OCI-LY7 (cell line): Measurements from ENCODE around the gene GALNT17. TPM values are rescaled to one million over a fixed set of nuclear protein-coding genes. Genes with fewer than 3 reads are reported as not detected.

Source experiments
- BruUV-seq: library from RNA; stranded (reverse); fragments of 400-500 nt; replicated peaks from 2 replicates; lab custom pipeline; 2021; lab: Mats Ljungman, UMichigan
- CTCF ChIA-PET: fragments of 300-600 bp; sonication (Branson Sonifier 250); formaldehyde crosslinking; loops from one replicate; lab custom pipeline; 2022; ENCODE audit warnings: antibody characterized with exemption; ENCODE audit not compliant: unreplicated experiment; lab: Charles Lee
- POLR2A ChIA-PET: fragments of 300-600 bp; sonication (Branson Sonifier 250); formaldehyde crosslinking; loops from one replicate; lab custom pipeline; 2022; ENCODE audit warnings: antibody characterized with exemption; lab: Charles Lee
- DNase-seq: peaks from one replicate; pipeline ENCODE4 v3.0.0-alpha.2; 2015; ENCODE audit warnings: low spot score
- H2AFZ ChIP-seq: fragments of 200-600 bp; sonication (generic), shearing (Covaris generic); 2 replicates; pipeline ENCODE4 v1.6.1; 2014; ENCODE audit warnings: mild to moderate bottlenecking, antibody characterized with exemption, low read length, moderate library complexity
- H3K27ac ChIP-seq: fragments of 200-600 bp; sonication (generic); 2 replicates; pipeline ENCODE4 v1.5.1; 2014; ENCODE audit warnings: mixed run types, low read depth, mild to moderate bottlenecking, moderate library complexity, low read length, inconsistent platforms; ENCODE audit not compliant: poor library complexity, severe bottlenecking
- H3K36me3 ChIP-seq: fragments of 200-600 bp; sonication (generic); 2 replicates; pipeline ENCODE4 v1.6.1; 2014; ENCODE audit warnings: mild to moderate bottlenecking, antibody characterized with exemption, low read length, moderate library complexity, mixed read lengths; ENCODE audit not compliant: insufficient read depth
- H3K4me1 ChIP-seq: fragments of 200-600 bp; sonication (generic); 2 replicates; pipeline ENCODE4 v1.5.1; 2014; ENCODE audit warnings: mild to moderate bottlenecking, low read length; ENCODE audit not compliant: insufficient read depth, poor library complexity, severe bottlenecking
- H3K4me2 ChIP-seq: fragments of 200-600 bp; sonication (generic); 2 replicates; pipeline ENCODE4 v1.6.1; 2014; ENCODE audit warnings: mild to moderate bottlenecking, low read length
- H3K4me3 ChIP-seq: fragments of 200-600 bp; sonication (generic); 2 replicates; pipeline ENCODE4 v1.5.1; 2014; ENCODE audit warnings: mild to moderate bottlenecking, low read depth, low read length; ENCODE audit not compliant: poor library complexity, severe bottlenecking
- H3K79me2 ChIP-seq: fragments of 200-600 bp; sonication (generic); 2 replicates; pipeline ENCODE4 v1.6.1; 2016; ENCODE audit warnings: low read depth, mild to moderate bottlenecking, low read length, moderate library complexity, mixed read lengths; ENCODE audit not compliant: insufficient read depth
- H3K9me2 ChIP-seq: fragments of 200-600 bp; sonication (generic); 2 replicates; pipeline ENCODE4 v1.6.1; 2016; ENCODE audit warnings: mild to moderate bottlenecking, low read length, mixed read lengths; ENCODE audit not compliant: insufficient read depth
- H3K9me3 ChIP-seq: fragments of 200-600 bp; sonication (generic); 2 replicates; pipeline ENCODE4 v1.6.1; 2014; ENCODE audit warnings: mild to moderate bottlenecking, mixed run types, low read length, mixed read lengths
- H4K20me1 ChIP-seq: fragments of 200-600 bp; sonication (generic); 2 replicates; pipeline ENCODE4 v1.6.1; 2014; ENCODE audit warnings: mild to moderate bottlenecking, antibody characterized with exemption, low read length, moderate library complexity, mixed read lengths; ENCODE audit not compliant: insufficient read depth
- CTCF ChIP-seq: fragments of 200-600 bp; sonication (generic); conservative IDR thresholded peaks from 2 replicates; pipeline ENCODE4 v1.5.1; 2014; ENCODE audit warnings: mild to moderate bottlenecking, antibody characterized with exemption, low read length, moderate library complexity, mixed read lengths
- EZH2phosphoT487 ChIP-seq: fragments of 200-600 bp; sonication (generic); IDR thresholded peaks from 2 replicates; pipeline ENCODE4 v1.6.1; 2018; ENCODE audit warnings: low read depth, borderline replicate concordance, mild to moderate bottlenecking, mixed run types, antibody characterized with exemption, low read length, moderate library complexity, mixed read lengths
- intact Hi-C: fragments of 100-400 bp; cut with micrococcal nuclease; formaldehyde crosslinking; loops from one replicate; pipeline ENCODE4 v1.10.0; 2022; ENCODE audit not compliant: unreplicated experiment
- total RNA-seq, 2 experiments: library from RNA; depleted of rRNA in 1 of 2; stranded (reverse); fragments of >200 nt in 1 of 2; shearing (Covaris generic) in 1 of 2; gene quantifications; 2 replicates each; pipeline ENCODE4 v1.2.3, GENCODE V29; 2014 to 2022

GALNT17 gene
- total RNA-seq, 2 experiments from 2014 or later: not detected

DNA sequence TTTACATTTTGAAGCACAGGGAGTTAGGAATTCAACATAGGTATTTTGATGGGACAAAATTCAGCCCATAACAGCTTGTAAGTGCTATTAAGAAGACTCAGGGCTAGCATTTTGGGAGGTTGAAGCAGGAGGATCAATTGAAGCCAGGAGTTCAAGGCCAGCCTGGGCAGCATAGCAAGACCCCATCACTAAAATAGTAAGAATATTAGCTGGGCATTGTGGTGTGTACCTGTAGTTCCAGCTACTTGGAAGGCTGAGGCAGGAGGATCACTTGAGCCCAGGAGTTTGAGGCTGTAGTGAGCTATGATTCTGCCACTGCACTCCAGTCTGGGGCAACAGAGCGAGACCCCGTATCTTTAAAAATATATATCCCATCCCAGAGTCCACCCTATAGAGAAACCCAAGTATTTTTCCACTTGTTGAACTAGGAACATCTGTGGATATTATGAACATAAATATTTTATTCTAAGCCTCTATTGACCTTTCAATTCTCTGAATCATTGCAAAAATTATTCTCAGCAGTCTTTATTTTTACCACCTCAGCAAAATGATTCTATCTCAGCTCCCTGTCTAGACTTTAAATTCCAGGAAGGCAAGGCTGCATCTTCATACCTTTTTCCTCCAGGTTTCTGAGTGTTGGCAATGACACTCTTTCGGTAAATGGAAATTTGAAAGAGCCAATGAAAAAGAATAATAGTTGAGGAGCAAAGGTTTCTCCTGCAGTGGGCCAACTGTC is 181.0 kb downstream of the GALNT17 start:
- Histone ChIP-seq H4K20me1 (no peaks in the 10 kb centered on the region), H3K4me3 (no peak overlapping the region), H3K36me3 (no peaks in the 10 kb centered on the region), H3K79me2 (no peaks in the 10 kb centered on the region), H2AFZ (no peak overlapping the region), H3K27ac (no peak overlapping the region), H3K9me3 (no peaks in the 10 kb centered on the region), H3K4me1 (no peaks in the 10 kb centered on the region), H3K4me2 (no peak overlapping the region), H3K9me2 (no peaks in the 10 kb centered on the region)
- intact Hi-C loops: no loop called here
- CTCF ChIA-PET: no interaction called here
- no peak for DNase-seq
- POLR2A ChIA-PET: no interaction called here
- no peak for TF ChIP-seq EZH2phosphoT487
- no TSS peak for BruUV-seq

GRCh38 chr7:71313553-71313952 is 181.6 kb downstream of the GALNT17 start:
- Histone ChIP-seq H3K9me3 (no peaks in the 10 kb centered on the region), H2AFZ (no peak overlapping the region), H3K4me1 (no peaks in the 10 kb centered on the region), H3K4me3 (no peak overlapping the region), H3K79me2 (no peaks in the 10 kb centered on the region), H3K36me3 (no peaks in the 10 kb centered on the region), H3K4me2 (no peak overlapping the region), H4K20me1 (no peaks in the 10 kb centered on the region), H3K9me2 (no peaks in the 10 kb centered on the region), H3K27ac (no peak overlapping the region)
- POLR2A ChIA-PET: no interaction called here
- intact Hi-C loops: no loop called here
- CTCF ChIA-PET: no interaction called here
- DNase-seq: no peak
- TF ChIP-seq CTCF (no peak), EZH2phosphoT487 (no peak)
- no TSS peak for BruUV-seq

GRCh38 chr7:71320916-71321315 is 189.0 kb downstream of the GALNT17 start:
- no peaks in the 10 kb centered on the region for H3K4me1 ChIP-seq
- no peak overlapping the region for H3K4me2 ChIP-seq
- no peaks in the 10 kb centered on the region for H4K20me1 ChIP-seq
- H3K4me3 ChIP-seq: no peak overlapping the region
- no peak overlapping the region for H2AFZ ChIP-seq
- no peaks in the 10 kb centered on the region for H3K79me2 ChIP-seq
- H3K27ac ChIP-seq: no peak overlapping the region
- intact Hi-C loops: no loop called here
- no peak for DNase-seq
- ChIA-PET CTCF (no interaction called here), POLR2A (no interaction called here)
- H3K36me3 ChIP-seq: no peaks in the 10 kb centered on the region
- no peak for TF ChIP-seq EZH2phosphoT487
- TF ChIP-seq CTCF: no peak
- H3K9me2 ChIP-seq: no peaks in the 10 kb centered on the region
- BruUV-seq: no TSS peak
- H3K9me3 ChIP-seq: no peaks in the 10 kb centered on the region
